Ovary (tissue), 3 donors: ENCODE data around the gene TMEM82.

Experiments used
- POLR2A ChIP-seq: fragments of 450-650 bp; IDR thresholded peaks from one replicate; pipeline ENCODE4 v1.6.1; 2017; ENCODE audit warnings: antibody characterized with exemption, mild to moderate bottlenecking, moderate library complexity
- TF ChIP-seq, protein P1 (sequence below), 3 donors: fragments of 450-650 bp in 2 of 3; fragments of 200-600 bp in 1 of 3; IDR thresholded peaks; one replicate each; pipeline versions ENCODE4 v1.5.1 to v1.8.0; 2016 to 2022; ENCODE audit warnings: antibody characterized with exemption in 3 of 3, mild to moderate bottlenecking in 1 of 3
- donor health status: DM: no; HTN: no; CAD: no.

DNA sequence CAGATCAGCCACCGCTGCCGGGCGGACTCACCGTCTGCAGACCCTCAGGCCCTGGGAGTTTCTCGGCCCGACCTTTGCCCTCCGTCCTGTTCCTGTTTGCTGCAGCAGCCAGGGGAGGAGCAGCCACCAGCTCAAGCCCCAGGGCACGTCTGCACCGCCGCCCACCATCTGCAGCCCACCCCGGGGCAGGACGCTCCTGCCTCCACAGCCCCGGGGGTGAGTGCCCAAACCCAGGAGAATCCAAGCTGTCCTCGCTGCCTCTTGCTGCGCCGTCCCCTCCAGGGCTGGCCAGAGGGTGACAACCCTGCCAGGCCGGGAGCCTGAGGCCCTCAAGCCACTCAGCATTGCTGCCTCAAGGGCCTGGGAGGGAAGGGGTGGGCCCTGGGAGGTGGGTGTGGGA lies 7.4 kb upstream of the TMEM82 start:
- TF ChIP-seq, protein P1, sequence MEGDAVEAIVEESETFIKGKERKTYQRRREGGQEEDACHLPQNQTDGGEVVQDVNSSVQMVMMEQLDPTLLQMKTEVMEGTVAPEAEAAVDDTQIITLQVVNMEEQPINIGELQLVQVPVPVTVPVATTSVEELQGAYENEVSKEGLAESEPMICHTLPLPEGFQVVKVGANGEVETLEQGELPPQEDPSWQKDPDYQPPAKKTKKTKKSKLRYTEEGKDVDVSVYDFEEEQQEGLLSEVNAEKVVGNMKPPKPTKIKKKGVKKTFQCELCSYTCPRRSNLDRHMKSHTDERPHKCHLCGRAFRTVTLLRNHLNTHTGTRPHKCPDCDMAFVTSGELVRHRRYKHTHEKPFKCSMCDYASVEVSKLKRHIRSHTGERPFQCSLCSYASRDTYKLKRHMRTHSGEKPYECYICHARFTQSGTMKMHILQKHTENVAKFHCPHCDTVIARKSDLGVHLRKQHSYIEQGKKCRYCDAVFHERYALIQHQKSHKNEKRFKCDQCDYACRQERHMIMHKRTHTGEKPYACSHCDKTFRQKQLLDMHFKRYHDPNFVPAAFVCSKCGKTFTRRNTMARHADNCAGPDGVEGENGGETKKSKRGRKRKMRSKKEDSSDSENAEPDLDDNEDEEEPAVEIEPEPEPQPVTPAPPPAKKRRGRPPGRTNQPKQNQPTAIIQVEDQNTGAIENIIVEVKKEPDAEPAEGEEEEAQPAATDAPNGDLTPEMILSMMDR (IDR thresholded peaks at IDR 0.05): no peak
- TF ChIP-seq POLR2A: no peak
